NCI-H2227 (cell line): ENCODE data around the gene DDX25.
A peak's percentile ranks its signal among the peaks of the same experiment; 100 is the strongest.
"Not testable (repeated sequence)": the region's sequence is repeated elsewhere in the genome, so short reads cannot be mapped to it uniquely, and the experiment has no call there.

Experiments
- DNase-seq: peaks from one replicate; lab custom pipeline; 2025; ENCODE audit not compliant: unreplicated experiment; lab: John Stamatoyannopoulos, UW

The DDX25 gene

GRCh38 chr11:125902927-125903710 lies 1.2 kb upstream of the DDX25 start, which contains the start of gene PUS3:
TSS of gene PUS3 (minus strand) at chr11:125903206. CDS start at chr11:125896284, 6,922 bp downstream.
- peak; percentile 87 for DNase-seq

GRCh38 chr11:125904678-125905077 lies 370 bp downstream of the DDX25 start:
- DNase-seq = no peak

DNA sequence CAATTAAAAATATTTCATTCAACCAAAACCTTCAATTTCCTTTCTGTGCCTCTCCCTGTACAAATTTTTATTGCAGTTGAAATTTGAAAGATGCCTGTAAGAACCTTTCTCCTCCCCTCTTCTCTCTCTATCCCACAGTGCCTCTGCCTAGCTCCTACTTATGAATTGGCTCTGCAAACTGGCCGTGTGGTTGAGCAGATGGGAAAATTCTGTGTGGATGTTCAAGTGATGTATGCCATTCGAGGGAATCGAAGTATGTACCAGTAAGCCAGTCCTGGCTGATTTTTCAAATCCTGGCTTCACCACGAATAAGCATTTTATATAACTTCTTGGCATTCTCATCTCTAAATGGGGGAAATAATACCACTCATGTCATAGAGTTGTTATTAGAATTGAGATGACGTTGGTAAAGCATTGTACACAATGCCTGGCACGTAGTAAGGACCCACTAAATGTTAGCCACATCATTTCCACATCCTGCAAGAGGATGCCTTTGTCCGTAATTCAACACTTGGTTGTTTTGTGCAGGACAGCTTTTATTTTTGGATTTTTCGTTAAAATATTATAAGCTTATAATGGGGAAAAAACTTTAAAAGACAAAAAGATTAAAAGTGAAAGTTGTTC lies 6.0 kb downstream of the DDX25 start:
- DNase-seq = no peak

- not testable (repeated sequence) for DNase-seq
Measured at GRCh38 chr11:125914601-125915000, 10.3 kb downstream of the DDX25 start.

- DNase-seq = no peak
Measured at GRCh38 chr11:125916683-125917347, 12.5 kb downstream of the DDX25 start.

- no peak for DNase-seq
Measured at GRCh38 chr11:125918140-125918840, 14.0 kb downstream of the DDX25 start.

- no peak for DNase-seq
Measured at GRCh38 chr11:125921042-125921441, 16.7 kb downstream of the DDX25 start.

GRCh38 chr11:125922156-125922555 lies 17.8 kb downstream of the DDX25 start:
- DNase-seq = no peak

GRCh38 chr11:125923012-125923579 lies 18.8 kb downstream of the DDX25 start:
- peak; percentile 76 for DNase-seq

GRCh38 chr11:125923633-125924032 lies 19.3 kb downstream of the DDX25 start:
- no peak for DNase-seq

DNA sequence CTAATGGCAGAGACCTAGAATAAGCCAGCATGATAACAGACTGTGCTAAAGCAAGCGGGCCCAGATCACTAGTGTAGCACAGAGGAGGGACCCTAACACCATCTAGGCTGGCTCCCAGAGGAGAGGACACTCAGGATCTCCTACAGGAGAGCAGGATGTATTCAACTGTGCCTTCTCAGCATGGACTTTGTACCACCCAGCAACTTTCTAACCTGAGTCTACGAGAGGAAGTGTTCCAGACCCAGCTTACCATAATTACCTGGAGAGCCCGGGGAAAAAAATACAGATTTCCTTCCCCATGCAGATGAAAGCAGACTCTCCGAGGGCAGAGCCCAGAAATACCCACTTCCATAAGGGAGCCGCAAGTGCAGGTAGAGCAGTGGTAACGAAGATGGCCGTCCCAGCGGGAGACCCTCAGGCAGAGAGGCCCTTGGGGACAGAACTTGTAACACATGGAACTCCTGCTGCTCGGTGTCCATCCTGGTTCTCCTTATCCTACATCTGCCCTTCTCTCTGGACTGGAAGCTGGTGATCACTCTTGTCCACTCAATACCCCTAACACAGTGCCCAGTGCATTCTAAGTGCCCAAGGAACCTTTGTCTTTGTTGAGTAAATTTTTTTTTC lies 20.2 kb downstream of the DDX25 start:
- no peak for DNase-seq

GRCh38 chr11:125925247-125925740 lies 21.0 kb downstream of the DDX25 start:
- DNase-seq = no peak

DNA sequence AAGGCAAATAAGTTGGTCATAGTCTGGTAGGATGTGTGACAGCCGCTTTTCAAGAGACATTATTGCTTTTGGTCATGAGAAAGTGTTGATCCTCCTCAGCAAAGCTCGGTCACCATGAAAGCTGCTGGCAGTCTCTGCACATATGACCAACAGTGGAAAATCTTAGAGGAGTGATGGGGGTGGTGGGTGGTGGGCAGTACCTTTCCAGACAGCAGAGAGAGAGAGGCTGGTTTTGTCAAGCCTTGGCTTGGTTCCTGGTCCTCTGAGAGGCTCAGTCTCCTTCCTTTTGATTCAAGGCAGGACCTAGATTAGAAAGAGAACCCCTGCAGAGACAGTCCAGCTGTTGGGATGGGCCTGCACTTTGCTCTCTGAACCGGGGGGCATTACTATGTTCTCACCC lies 21.5 kb downstream of the DDX25 start:
- no peak for DNase-seq

GRCh38 chr11:125926682-125927081 lies 22.4 kb downstream of the DDX25 start:
- no peak for DNase-seq

DNA sequence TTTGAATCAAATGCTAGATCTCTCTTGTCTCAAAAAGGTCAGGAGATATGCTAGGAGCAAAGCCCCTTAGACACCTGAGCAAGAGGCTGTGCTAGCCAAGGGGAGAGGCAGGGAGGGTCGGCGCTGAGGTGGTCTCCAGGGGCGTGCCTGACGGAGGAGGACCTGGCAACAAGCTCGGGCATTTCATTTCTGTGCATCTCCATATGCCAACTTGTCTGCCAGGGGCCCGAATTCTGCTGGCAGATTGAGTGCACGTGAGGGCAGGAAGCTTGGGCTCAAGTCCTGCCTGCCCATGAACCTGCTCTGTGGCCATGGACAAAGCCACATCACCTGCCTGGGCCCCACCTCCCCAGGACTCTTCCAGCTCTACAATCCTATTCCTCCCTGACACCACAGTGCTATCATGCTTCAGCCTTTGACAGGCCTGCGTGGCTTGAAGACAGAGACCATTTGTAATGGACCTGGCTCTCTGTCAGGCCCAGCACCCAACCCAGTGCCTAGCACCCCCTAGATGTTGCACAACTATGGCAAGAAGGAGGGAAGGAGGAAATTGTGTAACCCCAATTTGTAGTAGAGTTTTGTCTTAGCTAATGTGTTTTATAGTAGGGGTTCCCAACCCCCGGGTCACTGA lies 25.3 kb downstream of the DDX25 start:
- DNase-seq = no peak

DNA sequence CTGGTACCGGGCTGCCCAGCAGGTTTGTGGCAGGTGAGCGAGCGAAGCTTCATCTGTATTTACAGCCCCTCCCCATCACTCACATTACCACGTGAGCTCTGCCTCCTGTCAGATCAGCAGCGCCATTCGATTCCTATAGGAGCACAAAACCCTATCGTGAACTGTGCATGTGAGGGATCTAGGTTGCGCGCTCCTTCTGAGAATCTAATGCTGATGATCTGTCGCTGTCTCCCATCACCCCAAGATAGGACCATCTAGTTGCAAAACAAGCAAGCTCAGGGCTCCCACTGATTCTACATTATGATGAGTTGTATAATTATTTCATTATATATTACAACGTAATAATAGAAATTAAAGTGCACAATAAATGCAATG lies 25.8 kb downstream of the DDX25 start:
- DNase-seq = no peak

- no peak for DNase-seq
Measured at GRCh38 chr11:125931116-125931515, 26.8 kb downstream of the DDX25 start.

GRCh38 chr11:125931668-125932067 lies 27.4 kb downstream of the DDX25 start:
- no peak for DNase-seq

GRCh38 chr11:125932301-125932700 lies 28.0 kb downstream of the DDX25 start:
- DNase-seq = no peak
